Measurements from ENCODE around the gene NECAP2.

NECAP2 gene

GRCh38 chr1:16420424-16421118, 20.0 kb upstream of the NECAP2 start:
- Histone ChIP-seq H2AFZ (ENCODE audit: low read length) (no peak overlapping the region), H3K79me2 (ENCODE audit: low read length) (no peaks in the 10 kb centered on the region), H3K9me3 (replicated peaks; ENCODE audit: insufficient read depth, low read length) (no peaks in the 10 kb centered on the region), H3K9ac (ENCODE audit: low read length) (no peak overlapping the region), H3K9me2 (replicated peaks; ENCODE audit: insufficient read depth, low read length) (no peaks in the 10 kb centered on the region), H3K36me3 (replicated peaks; ENCODE audit: insufficient read depth, low read length) (no peaks in the 10 kb centered on the region), H3K4me1 (ENCODE audit: low read length) (peaks cover 19% of the 10 kb centered on the region), H3K4me2 (ENCODE audit: low read depth, low read length) (peak overlapping the region; percentile 44), H3K27me3 (replicated peaks; ENCODE audit: insufficient read depth, low read length) (peaks cover 59% of the 10 kb centered on the region), H3F3A (ENCODE audit: insufficient read depth, low read length) (peaks cover 8% of the 10 kb centered on the region; the same call in 1 of the 2 replicates), H4K20me1 (ENCODE audit: insufficient read depth, low read length) (no peaks in the 10 kb centered on the region; the same call in 1 of the 2 replicates), H3K4me3 (ENCODE audit: low read length) (no peak overlapping the region), H3K27ac (ENCODE audit: low read length) (no peak overlapping the region)
- peak; percentile 86 for DNase-seq
- TF ChIP-seq EZH2 (optimal IDR thresholded peaks at IDR 0.05; ENCODE audit: low read depth, low read length) (no peak), EZH2phosphoT487 (IDR thresholded peaks at IDR 0.05; ENCODE audit: low read length) (peak; percentile 66; the same call in 1 of the 2 replicates)

GRCh38 chr1:16421201-16421600, 19.3 kb upstream of the NECAP2 start:
- H4K20me1 ChIP-seq (ENCODE audit: insufficient read depth, low read length), result no peaks in the 10 kb centered on the region; the same call in 1 of the 2 replicates
- no peak overlapping the region for H3K9ac ChIP-seq (ENCODE audit: low read length)
- H3K4me3 ChIP-seq (ENCODE audit: low read length), result no peak overlapping the region
- H3K27ac ChIP-seq (ENCODE audit: low read length), result no peak overlapping the region
- no peak overlapping the region for H2AFZ ChIP-seq (ENCODE audit: low read length)
- DNase-seq, result no peak
- H3F3A ChIP-seq (ENCODE audit: insufficient read depth, low read length), result peaks cover 8% of the 10 kb centered on the region; the same call in 1 of the 2 replicates
- H3K36me3 ChIP-seq (replicated peaks; ENCODE audit: insufficient read depth, low read length), result no peaks in the 10 kb centered on the region
- peaks cover 59% of the 10 kb centered on the region for H3K27me3 ChIP-seq (replicated peaks; ENCODE audit: insufficient read depth, low read length)
- no peak for TF ChIP-seq EZH2 (optimal IDR thresholded peaks at IDR 0.05; ENCODE audit: low read depth, low read length)
- no peak for TF ChIP-seq EZH2phosphoT487 (IDR thresholded peaks at IDR 0.05; ENCODE audit: low read length)
- TF ChIP-seq CTCF (IDR thresholded peaks at IDR 0.05; ENCODE audit: low read length), result no peak
- no peaks in the 10 kb centered on the region for H3K9me3 ChIP-seq (replicated peaks; ENCODE audit: insufficient read depth, low read length)
- no peaks in the 10 kb centered on the region for H3K79me2 ChIP-seq (ENCODE audit: low read length)
- H3K4me1 ChIP-seq (ENCODE audit: low read length), result peaks cover 19% of the 10 kb centered on the region
- peak overlapping the region; percentile 44 for H3K4me2 ChIP-seq (ENCODE audit: low read depth, low read length)
- H3K9me2 ChIP-seq (replicated peaks; ENCODE audit: insufficient read depth, low read length), result no peaks in the 10 kb centered on the region

GRCh38 chr1:16422041-16422440, 18.5 kb upstream of the NECAP2 start:
- Histone ChIP-seq H3K27me3 (replicated peaks; ENCODE audit: insufficient read depth, low read length) (peaks cover 54% of the 10 kb centered on the region), H3K4me1 (ENCODE audit: low read length) (peaks cover 19% of the 10 kb centered on the region), H3K4me3 (ENCODE audit: low read length) (no peak overlapping the region), H2AFZ (ENCODE audit: low read length) (no peak overlapping the region), H3F3A (ENCODE audit: insufficient read depth, low read length) (peaks cover 8% of the 10 kb centered on the region; the same call in 1 of the 2 replicates), H3K4me2 (ENCODE audit: low read depth, low read length) (no peak overlapping the region), H3K9ac (ENCODE audit: low read length) (no peak overlapping the region), H4K20me1 (ENCODE audit: insufficient read depth, low read length) (no peaks in the 10 kb centered on the region; the same call in 1 of the 2 replicates), H3K9me2 (replicated peaks; ENCODE audit: insufficient read depth, low read length) (no peaks in the 10 kb centered on the region), H3K36me3 (replicated peaks; ENCODE audit: insufficient read depth, low read length) (no peaks in the 10 kb centered on the region), H3K9me3 (replicated peaks; ENCODE audit: insufficient read depth, low read length) (no peaks in the 10 kb centered on the region), H3K79me2 (ENCODE audit: low read length) (no peaks in the 10 kb centered on the region), H3K27ac (ENCODE audit: low read length) (no peak overlapping the region)
- DNase-seq, result no peak
- TF ChIP-seq CTCF (IDR thresholded peaks at IDR 0.05; ENCODE audit: low read length) (no peak), EZH2phosphoT487 (IDR thresholded peaks at IDR 0.05; ENCODE audit: low read length) (no peak), EZH2 (optimal IDR thresholded peaks at IDR 0.05; ENCODE audit: low read depth, low read length) (no peak)
